Kidney (tissue), 14 donors: Measurements from ENCODE around the gene HBEGF. TPM values are rescaled to one million over a fixed set of nuclear protein-coding genes. Genes with fewer than 3 reads are reported as not detected.

Source experiments
- DNase-seq, 5 donors: peaks; one replicate each; pipeline ENCODE4 v3.0.0-alpha.2; 2013 to 2020
- FAIRE-seq: peaks from 2 replicates; lab custom pipeline; 2012; peaks lifted over from hg19 to GRCh38; lab: Jason Lieb, UNC
- H3K27ac ChIP-seq, 2 donors: one replicate each; pipeline ENCODE4 v1.7.0; 2013; ENCODE audit warnings: low read depth in 2 of 2, low read length in 2 of 2, inconsistent platforms in 1 of 2
- H3K27me3 ChIP-seq: one replicate; pipeline ENCODE4 v1.7.1; 2013; ENCODE audit warnings: low read length, inconsistent platforms; ENCODE audit not compliant: control insufficient read depth, insufficient read depth
- H3K36me3 ChIP-seq, 3 donors: one replicate each; pipeline versions ENCODE4 v1.7.0 to v1.7.1; 2013; ENCODE audit warnings: low read length in 3 of 3, control low read depth in 1 of 3, inconsistent platforms in 1 of 3; ENCODE audit not compliant: insufficient read depth in 3 of 3, control insufficient read depth in 2 of 3
- H3K4me1 ChIP-seq, 3 donors: one replicate each; pipeline versions ENCODE4 v1.7.0 to v1.7.1; 2013; ENCODE audit warnings: low read length in 3 of 3, inconsistent platforms in 1 of 3, low read depth in 1 of 3; ENCODE audit not compliant: control insufficient read depth in 2 of 3, insufficient read depth in 2 of 3
- H3K4me3 ChIP-seq, 3 donors: one replicate each; pipeline versions ENCODE4 v1.7.0 to v1.8.1; 2013; ENCODE audit warnings: low read length in 3 of 3, control low read depth in 1 of 3, inconsistent platforms in 1 of 3
- H3K9ac ChIP-seq, 3 donors: one replicate each; pipeline versions ENCODE4 v1.7.0 to v1.7.1; 2013; ENCODE audit warnings: low read length in 3 of 3, control low read depth in 1 of 3, inconsistent platforms in 1 of 3
- H3K9me3 ChIP-seq, 3 donors: one replicate each; pipeline versions ENCODE4 v1.7.0 to v1.7.1; 2013; ENCODE audit warnings: low read length in 3 of 3, control low read depth in 1 of 3, inconsistent platforms in 1 of 3; ENCODE audit not compliant: control insufficient read depth in 2 of 3, insufficient read depth in 1 of 3
- intact Hi-C: fragments of 100-400 bp; cut with DNase I; formaldehyde crosslinking; loops from one replicate; pipeline ENCODE4 v1.11.1; 2022
- polyA plus RNA-seq: library from polyadenylated mRNA; stranded (reverse); fragments of 350-450 nt; fragmentation: Illumina TruSeq; extraction: RNeasy Lipid Tissue Mini Kit (QIAGEN cat#74804); gene quantifications from one replicate; pipeline ENCODE4 v1.2.3, GENCODE V29; 2014; ENCODE audit warnings: low read depth, low replicate concordance; ENCODE audit not compliant: insufficient read depth
- total RNA-seq: library from RNA; stranded (reverse); fragmentation: NEBNext Ultra II Directional; extraction: Animal tissue kit (Norgen Biotek cat#: 25700); gene quantifications from one replicate; pipeline ENCODE4 v1.2.1, GENCODE V29; 2021
- TF ChIP-seq, protein P1 (sequence below): IDR thresholded peaks from 3 replicates; pipeline ENCODE4 v1.5.1; 2012; ENCODE audit warnings: mild to moderate bottlenecking, moderate library complexity, borderline replicate concordance; ENCODE audit not compliant: insufficient read depth; ENCODE audit errors: extremely low read depth
- donor health status: control.
- donor health status: control.
- donor health status: control.
- donor health status: control.
- donor health status: control.
- donor health status: DM: yes; HTN: yes; CAD: no.
- donor health status: Normal renal cell carcinoma (clear cell type).

The HBEGF gene
- total and polyA plus RNA-seq, 2 donors from 2014 or later = 6.0 to 7.8 TPM

GRCh38 chr5:140338336-140338735, 8.1 kb downstream of the HBEGF start:
- H3K4me1 ChIP-seq = peaks cover 0 to 4% (median 0%) of the 10 kb centered on the region in 3 donors
- DNase-seq (no peak), FAIRE-seq (no peak)
- TF ChIP-seq, protein P1, sequence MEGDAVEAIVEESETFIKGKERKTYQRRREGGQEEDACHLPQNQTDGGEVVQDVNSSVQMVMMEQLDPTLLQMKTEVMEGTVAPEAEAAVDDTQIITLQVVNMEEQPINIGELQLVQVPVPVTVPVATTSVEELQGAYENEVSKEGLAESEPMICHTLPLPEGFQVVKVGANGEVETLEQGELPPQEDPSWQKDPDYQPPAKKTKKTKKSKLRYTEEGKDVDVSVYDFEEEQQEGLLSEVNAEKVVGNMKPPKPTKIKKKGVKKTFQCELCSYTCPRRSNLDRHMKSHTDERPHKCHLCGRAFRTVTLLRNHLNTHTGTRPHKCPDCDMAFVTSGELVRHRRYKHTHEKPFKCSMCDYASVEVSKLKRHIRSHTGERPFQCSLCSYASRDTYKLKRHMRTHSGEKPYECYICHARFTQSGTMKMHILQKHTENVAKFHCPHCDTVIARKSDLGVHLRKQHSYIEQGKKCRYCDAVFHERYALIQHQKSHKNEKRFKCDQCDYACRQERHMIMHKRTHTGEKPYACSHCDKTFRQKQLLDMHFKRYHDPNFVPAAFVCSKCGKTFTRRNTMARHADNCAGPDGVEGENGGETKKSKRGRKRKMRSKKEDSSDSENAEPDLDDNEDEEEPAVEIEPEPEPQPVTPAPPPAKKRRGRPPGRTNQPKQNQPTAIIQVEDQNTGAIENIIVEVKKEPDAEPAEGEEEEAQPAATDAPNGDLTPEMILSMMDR = no peak
- no peaks in the 10 kb centered on the region for H3K9me3 ChIP-seq
- intact Hi-C loops = no loop called here
- H3K27ac ChIP-seq = no peak overlapping the region
- no peak overlapping the region for H3K9ac ChIP-seq
- H3K27me3 ChIP-seq = no peaks in the 10 kb centered on the region
- H3K36me3 ChIP-seq = peaks cover 2 to 5% (median 3%) of the 10 kb centered on the region in 3 donors
- no peak overlapping the region for H3K4me3 ChIP-seq

DNA sequence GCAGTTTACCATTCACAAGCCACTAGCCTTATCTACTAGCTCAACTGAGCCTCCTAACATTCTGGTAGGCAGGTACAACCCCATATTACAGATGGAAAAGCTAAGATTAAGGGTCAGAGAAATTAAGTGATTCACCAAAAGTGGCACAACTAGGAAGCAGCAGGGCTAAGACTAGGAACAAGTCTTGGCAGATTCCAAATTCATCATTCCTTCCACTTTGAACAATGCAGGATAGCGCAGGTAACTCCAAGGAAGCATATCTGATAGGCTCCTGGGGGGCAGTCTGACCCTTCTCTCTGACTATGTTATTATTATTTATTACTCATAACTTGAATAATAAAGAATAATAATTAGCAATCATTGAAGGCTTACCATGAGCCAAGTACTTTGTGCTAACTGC, 8.5 kb downstream of the HBEGF start:
- Histone ChIP-seq H3K9ac (no peak overlapping the region), H3K9me3 (no peaks in the 10 kb centered on the region), H3K27ac (no peak overlapping the region), H3K4me1 (peaks cover 0 to 2% (median 0%) of the 10 kb centered on the region in 3 donors), H3K27me3 (no peaks in the 10 kb centered on the region), H3K4me3 (no peak overlapping the region), H3K36me3 (peaks cover 3 to 5% (median 4%) of the 10 kb centered on the region in 3 donors)
- no peak for DNase-seq
- TF ChIP-seq, protein P1 = no peak
- FAIRE-seq = no peak
- intact Hi-C loops = no loop called here

DNA sequence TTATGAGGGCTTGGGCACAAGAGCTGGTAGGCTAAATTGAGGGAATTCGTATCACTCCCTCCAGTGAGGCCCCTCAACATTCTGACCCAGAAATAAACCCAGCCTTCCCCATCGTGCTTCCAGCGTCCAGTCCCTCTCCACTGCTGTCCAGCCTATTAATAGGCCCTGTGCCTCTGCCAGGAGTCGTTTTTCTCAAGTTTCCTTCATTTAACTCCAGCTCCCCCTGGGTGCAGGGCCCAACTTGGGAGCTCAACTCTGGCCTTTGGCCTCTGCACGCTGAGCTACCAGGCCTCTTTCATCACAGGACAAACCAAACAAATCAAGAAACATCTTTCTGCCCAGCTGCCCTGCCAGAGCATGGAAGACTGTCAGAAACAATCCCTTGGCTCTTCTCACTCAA, 10.0 kb downstream of the HBEGF start:
- Histone ChIP-seq H3K36me3 (peaks cover 0 to 5% (median 3%) of the 10 kb centered on the region in 3 donors), H3K4me3 (no peak overlapping the region), H3K9me3 (no peaks in the 10 kb centered on the region), H3K9ac (no peak overlapping the region), H3K4me1 (no peaks in the 10 kb centered on the region), H3K27me3 (no peaks in the 10 kb centered on the region), H3K27ac (peak overlapping the region in 1 of 2 donors; percentile 3)
- no peak for FAIRE-seq
- intact Hi-C loops = no loop called here
- DNase-seq = peak in 4 of 5 donors; percentile 57 to 93 (median 80)
- TF ChIP-seq, protein P1 = no peak

DNA sequence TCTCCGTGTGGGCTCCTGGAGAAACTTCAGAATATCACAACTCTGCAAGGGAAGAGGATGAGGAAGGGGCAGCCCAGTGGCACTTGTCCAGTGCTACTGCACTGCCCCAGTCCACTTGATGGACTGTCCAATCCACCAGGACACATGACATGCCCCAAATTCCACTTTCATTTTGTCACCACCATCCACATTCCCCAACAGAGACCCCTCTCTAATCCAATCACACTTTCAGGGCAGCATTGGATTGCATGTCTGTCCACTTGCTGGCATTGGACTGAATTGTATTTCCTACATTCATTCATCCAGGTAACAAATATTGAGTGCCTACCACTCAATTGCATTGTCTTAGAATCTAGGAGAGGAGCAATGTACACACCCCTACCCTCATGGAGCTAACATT, 14.8 kb downstream of the HBEGF start:
- Histone ChIP-seq H3K9me3 (no peaks in the 10 kb centered on the region), H3K27me3 (no peaks in the 10 kb centered on the region), H3K4me1 (peaks cover 0 to 7% (median 0%) of the 10 kb centered on the region in 3 donors), H3K4me3 (no peak overlapping the region), H3K36me3 (peaks cover 0 to 3% (median 0%) of the 10 kb centered on the region in 3 donors), H3K9ac (no peak overlapping the region), H3K27ac (no peak overlapping the region)
- FAIRE-seq = no peak
- intact Hi-C loops = no loop called here
- DNase-seq = no peak
- TF ChIP-seq, protein P1 = no peak
